Islet precursor cell (in vitro differentiated cells): ENCODE measurements around the gene PDHB.

Experiments used
- DNase-seq: peaks from one replicate; pipeline ENCODE4 v3.0.0-alpha.2; 2018

PDHB gene

DNA sequence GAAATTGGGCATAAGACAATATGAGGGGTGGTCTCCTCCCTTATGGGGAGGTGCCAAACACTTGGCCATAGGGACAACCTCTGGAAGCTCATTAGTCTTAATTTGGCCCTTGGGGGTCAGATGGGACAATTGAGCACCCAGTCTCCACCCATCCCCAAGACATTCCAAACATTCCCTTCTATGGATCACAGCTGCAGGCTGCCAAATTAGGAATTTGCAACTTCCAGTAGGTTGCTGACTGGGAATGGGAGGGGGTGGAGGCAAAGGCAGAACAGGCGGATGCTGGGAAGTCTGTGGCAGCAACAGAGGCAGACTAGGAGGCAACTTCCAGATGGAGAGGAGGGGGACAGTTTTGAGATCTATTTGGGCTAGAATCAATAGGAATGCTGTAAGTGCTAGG, 1.4 kb upstream of the PDHB start:
- DNase-seq = peak; percentile 93

DNA sequence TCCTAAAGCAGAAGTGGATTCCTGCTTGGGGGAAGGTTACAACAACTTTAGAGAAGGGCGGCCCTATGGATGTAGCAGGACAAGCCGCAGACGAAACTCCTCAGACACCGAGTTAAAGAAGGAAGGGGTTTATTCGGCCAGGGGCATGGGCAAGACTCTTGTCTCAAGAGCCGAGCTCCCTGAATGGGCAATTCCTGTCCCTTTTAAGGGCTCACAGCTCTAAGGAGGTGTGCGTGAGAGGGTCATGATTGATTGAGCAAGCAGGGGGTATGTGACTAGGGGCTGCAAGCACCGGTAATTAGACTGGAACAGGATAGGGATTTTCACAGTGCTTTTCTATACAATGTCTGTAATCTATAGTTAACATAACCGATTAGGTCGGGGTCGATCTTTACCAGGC, 879 bp upstream of the PDHB start:
- DNase-seq = peak; percentile 54

DNA sequence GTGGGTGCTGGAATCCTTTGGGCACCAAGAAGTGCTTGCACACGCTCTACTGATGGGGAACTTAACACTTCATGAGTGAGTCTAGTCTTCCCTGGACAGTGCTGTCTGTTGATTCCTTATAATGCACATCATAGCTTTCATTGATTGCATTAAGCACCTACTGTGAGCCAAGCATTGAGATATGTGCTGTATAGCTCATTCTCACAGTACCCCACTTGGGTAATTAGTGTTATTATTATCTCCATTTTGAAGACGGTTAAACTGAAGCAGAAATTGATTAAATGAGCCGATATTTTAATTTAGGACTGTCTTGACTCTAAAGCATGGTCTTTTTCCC, 504 bp upstream of the PDHB start:
- DNase-seq = no peak

DNA sequence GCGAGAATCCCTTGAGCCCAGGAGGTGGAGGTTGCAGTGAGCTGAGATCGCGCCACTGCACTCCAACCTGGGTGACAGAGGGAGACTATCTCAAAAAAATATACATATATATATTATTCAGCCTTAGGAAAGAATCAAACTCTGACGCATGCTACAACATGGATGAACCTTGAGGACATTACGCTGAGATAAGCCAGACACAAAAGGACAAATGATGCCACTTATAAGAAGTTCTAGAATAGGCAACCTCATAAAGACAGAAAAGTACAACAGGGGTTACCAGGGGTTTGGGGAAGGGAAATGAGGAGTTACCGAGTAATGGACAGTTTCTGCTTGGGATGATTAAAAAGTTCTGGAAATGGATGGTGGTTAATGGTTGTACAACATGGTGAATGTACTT, 727 bp downstream of the PDHB start:
- DNase-seq = no peak

DNA sequence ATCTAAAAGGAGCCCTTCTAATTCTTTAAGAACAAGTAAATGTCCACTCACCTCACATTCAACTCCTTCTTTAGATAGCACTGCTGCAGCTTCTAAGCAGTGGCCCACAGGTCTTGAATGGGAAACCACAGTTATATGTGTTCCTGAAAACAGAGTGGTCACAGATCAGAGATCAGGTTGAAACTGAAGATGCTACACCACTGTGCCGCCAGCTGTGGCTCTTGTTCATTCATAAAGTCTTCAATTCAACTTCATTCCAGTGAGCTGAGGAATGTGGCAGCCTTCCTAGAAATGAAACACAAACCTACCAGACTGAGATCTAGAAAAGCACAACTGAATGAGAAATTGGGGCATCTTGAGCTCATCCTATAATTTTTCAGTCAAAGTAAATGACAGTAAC, 4.0 kb downstream of the PDHB start:
- DNase-seq = no peak

DNA sequence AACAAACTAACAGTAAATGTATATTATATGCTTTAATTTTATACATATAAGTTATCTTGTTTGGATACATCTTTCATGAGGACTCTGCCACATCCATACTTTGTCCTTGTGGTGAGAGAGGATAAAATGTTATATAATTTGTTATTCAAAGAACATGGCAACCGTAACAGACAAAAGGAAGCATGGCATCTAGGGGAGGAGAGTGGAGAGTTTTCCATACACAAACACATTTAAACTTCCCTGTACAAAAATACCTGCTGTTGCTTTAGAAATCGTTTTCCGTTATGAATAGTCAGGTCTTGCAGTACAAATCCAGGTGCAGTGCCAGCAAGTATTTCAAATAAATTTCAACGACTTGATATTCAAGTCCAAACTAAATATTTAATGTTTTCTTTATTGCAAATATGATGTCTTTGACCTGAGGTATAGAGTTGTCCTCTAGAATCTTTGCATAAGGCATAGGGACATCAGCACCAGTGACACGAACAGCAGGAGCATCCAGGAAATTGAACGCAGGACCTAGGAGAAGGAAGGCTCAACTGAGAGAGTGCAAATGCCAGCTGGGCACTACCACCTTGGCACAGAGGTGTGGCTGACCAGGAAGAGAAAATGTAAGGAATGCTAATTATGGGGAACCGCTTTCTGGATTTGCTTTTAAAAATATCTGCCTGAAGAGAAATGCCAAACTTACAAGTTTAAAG, 5.8 kb downstream of the PDHB start:
- no peak for DNase-seq

DNA sequence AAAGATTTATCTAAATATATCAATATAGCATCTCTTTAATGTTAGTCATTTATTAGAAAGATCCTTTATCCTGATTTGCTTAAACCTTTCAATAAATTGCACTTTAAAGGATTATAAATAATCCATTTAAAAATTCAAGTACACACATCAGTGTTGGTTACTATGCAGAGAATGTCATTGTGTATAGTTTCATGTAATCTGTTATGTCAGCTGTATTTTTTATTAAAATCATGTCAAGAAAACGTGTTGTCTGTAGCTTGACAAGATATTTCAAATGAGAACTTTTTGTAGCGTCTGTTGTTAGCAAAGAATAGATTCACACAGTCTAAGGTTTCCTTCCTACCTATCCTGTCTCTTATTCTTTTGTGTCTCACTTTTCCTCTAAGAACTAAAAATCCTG, 7.8 kb downstream of the PDHB start:
- no peak for DNase-seq

DNA sequence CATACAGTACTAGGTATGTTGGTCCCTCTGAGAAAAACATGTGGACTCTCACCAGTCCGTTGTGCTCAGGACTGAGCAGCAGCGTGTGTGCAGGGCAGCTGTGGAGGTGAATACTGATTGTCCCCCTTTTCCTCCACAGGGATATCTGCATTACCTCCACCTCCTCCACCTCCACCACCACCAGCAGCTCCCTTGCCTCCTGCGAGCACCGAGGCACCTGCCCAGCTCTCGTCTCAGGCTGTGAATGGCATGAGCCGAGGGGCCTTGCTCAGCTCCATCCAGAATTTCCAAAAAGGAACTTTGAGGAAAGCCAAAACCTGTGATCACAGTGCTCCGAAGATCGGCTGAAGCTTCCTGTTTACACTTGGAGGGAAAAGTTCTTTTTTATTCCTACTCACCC, 9.0 kb downstream of the PDHB start:
- DNase-seq = no peak

DNA sequence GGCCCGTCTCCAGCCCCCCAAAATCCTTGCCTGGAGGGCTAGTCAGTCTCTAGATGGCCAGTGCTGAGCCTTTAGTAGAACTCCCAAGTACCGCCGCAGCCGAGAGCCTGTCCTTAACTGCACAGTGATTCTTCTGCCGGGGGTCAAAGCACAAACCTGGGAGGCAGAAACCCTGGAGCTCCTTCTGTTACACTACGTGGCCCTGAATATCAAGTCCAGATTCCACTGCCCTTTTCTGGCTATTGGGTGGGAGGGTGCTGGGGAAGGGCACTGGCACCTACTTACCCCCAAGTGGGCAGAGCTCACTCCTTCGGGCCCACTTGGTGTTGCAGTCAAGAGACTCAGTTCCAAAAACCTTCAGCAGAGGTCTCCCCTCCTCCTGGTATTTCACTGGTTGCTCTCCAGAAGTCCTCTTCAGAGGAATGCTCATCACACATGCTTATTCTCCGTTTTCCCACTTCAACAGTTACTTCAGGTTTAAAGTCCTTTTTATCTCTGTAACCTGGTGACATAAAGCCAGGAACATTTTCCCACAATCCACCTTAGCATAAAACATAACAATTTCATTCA, 10.8 kb downstream of the PDHB start:
- peak; percentile 46 for DNase-seq

DNA sequence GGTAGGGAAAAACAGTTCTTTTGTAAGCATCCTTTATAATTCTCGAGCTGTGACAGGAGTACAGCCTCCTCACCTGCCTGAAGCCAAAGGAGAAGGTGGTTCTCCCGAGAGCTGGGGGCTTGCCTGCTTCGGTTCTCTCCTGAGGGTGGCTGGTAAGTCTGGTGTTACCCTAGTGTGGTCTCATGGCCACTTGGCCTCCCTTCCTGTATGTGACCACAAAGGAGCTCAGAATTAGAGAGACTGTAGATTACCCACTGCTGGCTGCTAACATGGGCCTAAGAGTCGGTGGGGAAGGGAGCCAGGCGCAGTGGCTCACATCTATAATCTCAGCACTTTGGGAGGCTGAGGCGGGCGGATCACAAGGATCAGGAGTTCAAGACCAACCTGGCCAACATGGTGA, 12.6 kb downstream of the PDHB start:
- DNase-seq = no peak

DNA sequence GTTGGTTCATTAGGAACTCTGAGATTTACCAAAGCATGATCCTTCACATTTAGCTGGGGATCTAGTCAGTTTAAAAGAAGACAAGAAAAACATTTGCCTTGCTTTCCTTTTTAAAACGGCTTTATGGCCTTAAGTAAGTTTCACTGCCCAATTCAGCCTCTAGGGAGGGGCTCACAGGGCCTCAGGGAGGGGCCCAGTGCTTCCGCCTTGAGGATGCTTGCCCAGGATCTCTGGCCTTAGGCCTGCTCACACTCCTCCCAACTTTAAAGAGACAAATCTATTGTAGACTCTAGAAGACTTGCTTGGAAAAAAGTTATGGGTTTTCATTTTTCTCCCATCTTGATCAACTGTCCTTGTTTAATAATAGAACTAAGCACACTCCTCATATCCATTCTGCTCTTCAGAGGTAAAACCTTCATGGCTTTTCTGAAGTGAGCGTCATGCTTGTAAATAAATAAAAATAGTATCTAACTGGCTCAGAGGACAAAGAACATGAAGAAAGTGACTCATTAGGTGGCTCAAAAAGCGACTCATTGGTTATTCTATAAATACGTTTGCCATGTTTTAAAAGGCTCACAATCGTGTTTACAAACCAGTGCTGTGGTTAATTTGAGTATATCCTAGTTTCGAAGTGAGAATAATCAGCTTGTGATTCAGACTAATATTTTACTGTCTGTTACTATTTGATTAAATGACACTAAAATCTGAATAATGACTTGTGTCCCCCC, 13.7 kb downstream of the PDHB start:
- DNase-seq = no peak

DNA sequence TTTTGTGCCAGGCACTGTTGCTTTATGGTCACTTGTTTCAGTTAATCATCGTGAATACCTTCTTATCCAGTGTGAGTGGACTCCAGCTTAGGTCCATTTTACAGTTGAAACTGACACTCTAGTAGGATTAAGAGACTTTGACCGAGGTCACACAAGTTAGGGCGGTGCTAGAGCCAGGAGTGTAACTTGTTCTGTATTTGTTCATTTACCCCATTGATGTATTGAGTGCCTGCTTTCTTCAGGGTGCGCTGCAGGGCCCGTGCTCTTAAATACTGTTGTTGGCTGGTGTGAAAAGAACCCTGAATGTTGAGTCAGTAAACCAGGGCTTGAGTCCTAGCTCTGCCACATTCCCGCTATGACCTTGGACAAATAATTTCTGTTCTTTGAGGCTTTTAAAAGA, 15.4 kb downstream of the PDHB start:
- DNase-seq = no peak

DNA sequence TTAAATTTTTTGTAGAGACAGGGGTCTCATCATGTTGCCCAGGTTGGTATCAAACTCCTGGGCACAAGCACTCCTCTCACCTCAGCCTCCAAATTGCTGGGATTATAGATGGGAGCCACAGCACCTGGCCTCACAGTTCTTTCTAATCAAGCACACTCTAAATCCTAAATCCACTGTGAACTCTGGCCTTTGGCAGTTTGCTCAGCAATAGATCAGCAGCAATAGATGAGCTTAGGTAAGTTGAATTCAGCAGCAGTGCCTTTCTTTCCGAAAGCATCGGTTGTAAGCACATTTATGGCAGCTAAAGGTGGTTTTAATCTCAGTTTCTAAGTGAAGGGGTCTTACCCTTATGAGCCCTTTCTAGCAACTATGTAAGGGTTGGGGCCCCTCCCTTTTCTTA, 16.6 kb downstream of the PDHB start:
- DNase-seq = peak; percentile 11

DNA sequence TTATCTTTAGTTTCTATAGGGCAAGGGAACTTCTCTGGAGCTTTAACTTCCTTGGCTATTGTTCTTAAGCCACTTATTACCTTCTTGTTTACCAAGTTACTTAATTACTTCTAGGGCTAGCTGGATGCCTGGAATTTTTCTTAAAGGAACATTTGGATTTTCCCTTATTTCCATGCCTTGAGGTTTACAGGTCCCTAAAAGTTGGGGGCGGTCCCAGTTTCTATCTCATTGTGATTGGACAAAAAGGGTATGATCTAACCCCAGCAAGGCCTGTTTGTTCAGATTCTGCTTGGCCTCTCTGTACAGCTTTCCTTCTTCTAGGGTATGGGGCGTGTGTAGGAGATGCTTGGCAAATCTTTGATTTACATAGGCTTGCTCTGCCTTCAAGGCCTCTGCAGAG, 17.4 kb downstream of the PDHB start:
- peak; percentile 84 for DNase-seq

DNA sequence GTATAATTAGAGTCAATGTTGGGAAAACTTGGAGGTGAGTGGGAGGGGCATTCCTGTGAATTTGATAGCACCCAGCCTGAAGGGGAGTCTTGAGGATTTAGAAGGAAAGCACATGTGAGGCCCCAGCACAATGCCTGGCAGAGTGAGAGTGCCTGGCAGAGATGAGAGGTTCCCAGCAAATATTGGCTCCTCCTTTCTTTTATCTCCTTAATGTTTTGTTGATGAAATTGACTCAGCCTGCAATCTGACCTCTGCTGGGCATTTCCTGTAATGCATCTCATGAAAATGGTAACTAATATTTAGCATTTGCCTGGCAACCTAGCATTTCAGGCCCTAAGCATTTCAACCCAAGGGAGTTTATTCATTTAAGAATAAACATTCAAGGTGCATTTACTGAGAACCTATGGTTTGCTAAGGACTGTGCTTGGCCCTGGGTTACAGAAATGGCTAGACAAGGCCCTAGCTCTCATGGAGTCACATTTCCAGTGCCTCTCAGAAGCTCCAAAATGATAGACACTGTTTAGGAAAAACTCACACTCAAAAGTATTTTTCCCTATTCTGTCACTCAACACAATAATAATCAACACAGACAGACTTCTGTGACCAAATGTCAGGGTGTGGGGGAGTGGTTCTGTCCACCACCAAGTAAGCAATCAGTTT, 19.0 kb downstream of the PDHB start:
- no peak for DNase-seq

DNA sequence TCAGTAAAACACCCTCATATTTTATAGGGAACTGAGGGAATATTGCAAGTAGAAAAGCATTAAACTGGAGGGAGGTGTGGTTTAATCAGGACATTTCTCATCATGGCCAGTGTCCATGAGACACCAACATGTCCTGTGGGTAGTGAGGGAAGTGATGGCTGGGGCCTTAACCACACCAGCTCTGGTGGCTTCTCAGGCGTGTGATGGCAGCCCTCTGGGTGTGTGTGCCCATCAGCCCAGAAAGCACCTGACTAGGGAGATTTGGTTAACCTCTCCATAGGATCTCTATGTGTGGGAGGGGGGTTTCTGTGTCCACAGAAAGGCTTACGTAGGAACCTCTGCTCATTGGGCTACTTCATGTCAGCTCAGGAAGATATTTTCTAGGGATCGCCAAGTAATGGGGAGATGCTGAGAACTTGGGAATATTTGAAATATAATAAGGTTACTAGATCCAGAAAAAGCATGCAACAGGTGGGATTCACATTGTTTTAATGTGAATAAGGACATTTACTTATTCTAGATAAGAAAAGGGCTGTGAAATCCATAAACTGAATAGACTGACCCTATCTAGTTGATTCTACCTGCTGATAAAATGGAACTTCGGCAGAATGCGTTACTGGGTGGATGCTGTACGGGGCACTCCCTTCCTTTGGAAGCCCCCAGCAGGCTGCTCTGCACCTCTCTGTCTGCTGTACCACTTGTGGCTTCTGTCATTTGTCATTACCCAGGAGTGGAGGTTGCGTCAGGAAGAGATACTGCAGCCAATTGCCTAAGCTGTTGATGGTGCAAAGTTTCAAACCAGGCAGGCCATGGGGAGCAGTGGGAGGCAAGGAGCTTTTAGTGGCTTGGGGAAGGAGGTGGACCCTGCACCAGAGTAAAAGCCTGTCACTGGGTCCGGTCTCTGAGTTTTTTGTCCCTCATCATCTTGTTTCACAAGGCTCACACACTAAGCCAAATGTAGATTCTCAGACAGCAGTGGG, 21.5 kb downstream of the PDHB start:
- DNase-seq = no peak

DNA sequence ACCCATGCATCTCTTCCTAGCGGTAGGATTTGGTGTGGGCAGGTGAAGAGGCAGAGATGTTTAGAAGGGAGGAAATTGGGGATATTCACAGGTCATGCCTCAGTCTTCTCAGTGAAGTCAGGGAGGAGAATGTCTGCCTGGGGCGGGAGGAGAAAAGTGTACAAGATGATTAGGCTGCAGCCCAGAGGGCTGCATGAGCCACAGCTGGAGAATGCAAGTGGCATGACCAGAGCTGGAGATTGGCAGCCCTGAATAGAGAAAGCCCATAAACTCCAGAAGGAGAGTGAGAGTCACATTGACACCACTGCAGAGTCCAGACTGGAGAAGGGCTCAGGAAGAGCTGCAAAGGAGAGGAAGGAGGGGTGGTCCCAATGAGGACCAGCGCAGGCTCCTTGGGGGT, 22.6 kb downstream of the PDHB start:
- peak; percentile 68 for DNase-seq

DNA sequence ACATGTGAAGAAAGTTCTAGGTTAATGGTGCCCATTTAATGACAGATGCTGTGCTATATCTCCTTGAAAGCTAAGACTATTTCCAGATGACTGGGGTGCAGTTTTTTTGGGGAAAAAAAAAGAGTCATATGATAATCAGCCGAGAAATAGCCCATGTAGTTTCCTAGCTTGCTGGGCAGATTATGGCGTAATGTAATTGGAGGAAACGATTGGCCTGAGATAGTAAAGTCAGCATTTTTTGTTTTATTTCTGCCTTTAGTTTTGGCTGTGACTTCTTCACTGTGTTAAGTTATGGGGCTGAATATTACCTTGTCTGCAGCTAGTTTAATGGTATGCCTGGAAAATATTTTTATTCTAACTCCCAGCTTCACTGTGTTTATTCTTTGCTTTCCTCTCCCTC, 24.0 kb downstream of the PDHB start:
- no peak for DNase-seq

DNA sequence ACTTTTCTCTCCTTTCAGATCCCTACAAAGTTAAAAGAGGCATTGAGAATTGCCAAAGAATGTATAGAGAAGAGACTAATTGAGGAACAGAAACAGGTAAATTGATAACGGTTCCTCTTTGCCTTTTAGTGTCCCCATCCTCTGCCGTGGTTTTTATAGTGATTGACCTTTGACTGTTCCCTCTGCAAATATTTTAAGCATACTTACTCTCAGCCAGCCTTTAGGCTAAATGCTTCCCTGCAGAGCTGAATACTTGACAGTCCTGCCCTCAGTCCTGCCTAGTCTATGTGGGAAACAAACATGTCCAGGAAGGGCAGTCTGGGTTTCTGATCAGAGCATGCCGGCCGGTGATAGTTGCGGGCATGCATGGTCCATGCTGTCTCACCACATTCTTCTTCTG, 24.7 kb downstream of the PDHB start:
- no peak for DNase-seq

DNA sequence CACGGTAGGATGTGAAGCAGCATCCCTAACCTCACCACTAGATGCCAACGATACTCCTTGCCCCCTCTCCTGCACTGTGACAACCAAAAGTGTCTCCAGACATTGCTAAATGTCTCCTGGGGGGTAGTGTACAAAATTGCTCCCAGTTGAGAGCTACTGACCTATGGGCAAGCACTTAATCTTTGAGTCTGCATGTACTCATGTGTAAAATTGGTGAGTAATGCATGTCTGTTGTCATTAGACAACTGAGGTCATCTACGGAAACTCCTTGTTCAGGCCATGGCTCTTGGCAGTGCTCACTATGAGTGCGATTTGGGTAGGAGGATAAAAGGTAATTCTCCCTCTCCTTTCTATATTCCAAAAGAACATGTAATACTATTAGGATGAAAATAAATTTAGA, 29.2 kb downstream of the PDHB start:
- no peak for DNase-seq

DNA sequence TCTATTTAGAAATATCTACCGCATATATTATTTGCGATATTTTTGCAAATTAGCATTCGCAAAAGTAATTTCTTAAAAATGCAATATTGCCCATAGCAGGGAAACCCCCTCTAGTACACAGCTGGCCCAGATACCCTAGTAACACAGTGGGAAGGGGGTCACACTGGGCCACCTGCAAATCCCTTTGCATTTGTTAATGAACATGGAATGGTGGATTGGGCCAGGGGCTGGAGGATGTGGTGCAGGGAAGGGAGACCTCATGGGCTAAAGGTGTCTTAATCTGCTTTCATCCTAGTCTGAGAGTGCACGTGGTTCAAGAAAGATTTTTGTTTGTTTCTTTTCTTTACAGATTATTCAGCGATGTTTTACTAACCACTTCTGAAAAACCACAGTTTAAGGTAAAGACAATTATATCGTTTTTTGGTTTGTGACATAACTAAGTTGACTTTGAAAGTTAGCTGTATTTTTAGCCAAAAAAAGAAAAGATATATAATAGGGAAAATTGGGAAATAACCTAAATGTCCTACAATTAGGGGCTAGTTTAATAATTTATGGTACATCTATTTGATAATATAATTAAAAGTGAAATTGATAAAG, 30.0 kb downstream of the PDHB start:
- DNase-seq = no peak

DNA sequence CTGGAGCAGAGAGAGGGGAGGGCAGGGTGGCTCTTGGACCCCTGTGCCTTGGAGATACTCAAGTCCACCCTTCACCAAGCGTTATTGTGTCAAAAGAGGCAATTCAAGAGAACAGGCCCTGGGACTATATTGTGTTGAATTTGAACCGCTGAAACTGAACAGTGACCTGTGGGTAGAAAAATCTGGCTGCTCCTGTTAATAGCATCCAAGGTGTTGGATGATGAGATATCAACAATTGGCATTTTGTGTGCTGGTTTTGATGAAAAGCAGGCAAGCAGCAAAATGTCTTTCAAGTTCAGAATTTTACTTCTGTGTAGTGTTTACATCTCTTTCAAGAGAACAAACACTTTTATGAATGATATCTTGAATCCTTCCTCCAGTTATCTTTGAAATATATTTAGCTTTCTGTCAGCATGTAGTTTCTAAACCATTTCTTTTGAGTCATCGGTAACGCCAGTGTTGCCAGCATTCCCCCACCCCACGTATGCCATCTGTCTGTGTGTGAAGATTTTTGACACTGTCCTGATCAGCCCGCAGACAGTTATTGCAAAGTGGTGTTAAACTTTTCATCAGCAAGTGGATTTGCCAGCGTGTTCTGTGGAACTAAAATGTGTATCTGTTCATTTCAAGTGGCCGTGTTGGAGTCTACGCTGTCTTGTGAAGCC, 34.8 kb downstream of the PDHB start:
- DNase-seq = no peak
